H1 (cell line): ENCODE measurements around the gene SZT2. TPM values are rescaled to one million over a fixed set of nuclear protein-coding genes. Genes with fewer than 3 reads are reported as not detected.

Experiments used
- CTCF ChIA-PET: fragments of 300-600 bp; sonication (Branson Sonifier 250); formaldehyde crosslinking; loops from one replicate; lab custom pipeline; 2021; ENCODE audit not compliant: partially characterized antibody; lab: Charles Lee
- POLR2A ChIA-PET: fragments of 300-600 bp; sonication (Branson Sonifier 250); formaldehyde crosslinking; loops from one replicate; lab custom pipeline; 2021; ENCODE audit warnings: inconsistent platforms; ENCODE audit not compliant: partially characterized antibody; lab: Charles Lee
- DNase-seq, 2 experiments: peaks; one replicate each; pipeline versions ENCODE4 v3.0.0 to v3.0.0-alpha.2; 2010 to 2022; ENCODE audit warnings: low spot score in 2 of 2, low read depth in 1 of 2, mixed read lengths in 1 of 2
- FAIRE-seq: peaks from 2 replicates; lab custom pipeline; 2011; peaks lifted over from hg19 to GRCh38; lab: Jason Lieb, UNC
- H2AFZ ChIP-seq: 2 replicates; pipeline ENCODE4 v1.8.1; 2012; ENCODE audit warnings: low read length, inconsistent platforms
- H2AK5ac ChIP-seq: 2 replicates; pipeline ENCODE4 v1.6.1; 2013; ENCODE audit warnings: low read depth, low read length
- H2BK120ac ChIP-seq: replicated peaks from 2 replicates; pipeline ENCODE3; 2013; ENCODE audit warnings: low read depth, low read length, inconsistent platforms
- H2BK12ac ChIP-seq: 2 replicates; pipeline ENCODE4 v1.6.1; 2013; ENCODE audit warnings: low read depth, low read length
- H2BK15ac ChIP-seq: 2 replicates; pipeline ENCODE4 v1.6.1; 2013; ENCODE audit warnings: low read length
- H2BK20ac ChIP-seq: 2 replicates; pipeline ENCODE4 v1.6.1; 2013; ENCODE audit warnings: low read length
- H2BK5ac ChIP-seq: 2 replicates; pipeline ENCODE4 v1.6.1; 2013; ENCODE audit warnings: low read depth, low read length
- H3K14ac ChIP-seq: 2 replicates; pipeline ENCODE4 v1.6.1; 2013; ENCODE audit warnings: inconsistent platforms; ENCODE audit not compliant: insufficient read length
- H3K18ac ChIP-seq: 2 replicates; pipeline ENCODE4 v1.6.1; 2013; ENCODE audit warnings: low read length; ENCODE audit errors: extremely low read depth
- H3K23ac ChIP-seq: 2 replicates; pipeline ENCODE4 v1.6.1; 2013; ENCODE audit warnings: inconsistent platforms; ENCODE audit not compliant: insufficient read length
- H3K23me2 ChIP-seq: 2 replicates; pipeline ENCODE4 v1.6.1; 2013; ENCODE audit warnings: low read depth, low read length
- H3K27ac ChIP-seq: 2 replicates; pipeline ENCODE4 v1.6.1; 2011; ENCODE audit warnings: low read depth, low read length, inconsistent platforms
- H3K27me3 ChIP-seq, 4 experiments: replicated peaks in 1 of 4; 1 replicate in 1 of 4; 2 replicates in 3 of 4; pipeline versions ENCODE4 v1.6.1 to v1.8.1; 2011 to 2013; ENCODE audit warnings: low read length in 3 of 4, mild to moderate bottlenecking in 3 of 4, inconsistent platforms in 2 of 4, mixed read lengths in 2 of 4, moderate library complexity in 1 of 4; ENCODE audit not compliant: control insufficient read depth in 3 of 4, insufficient read depth in 3 of 4; ENCODE audit errors: extremely low read depth in 1 of 4
- H3K36me3 ChIP-seq, 4 experiments: 2 replicates each; pipeline versions ENCODE4 v1.6.1 to v1.8.1; 2011 to 2013; ENCODE audit warnings: mild to moderate bottlenecking in 4 of 4, low read length in 3 of 4, moderate library complexity in 2 of 4, control low read depth in 1 of 4, inconsistent platforms in 1 of 4; ENCODE audit not compliant: insufficient read depth in 4 of 4, control insufficient read depth in 2 of 4
- H3K4ac ChIP-seq: replicated peaks from 2 replicates; pipeline ENCODE3; 2013; ENCODE audit warnings: low read length, low read depth, mixed read lengths, inconsistent platforms; ENCODE audit not compliant: insufficient read length
- H3K4me1 ChIP-seq, 4 experiments: replicated peaks in 1 of 4; 1 replicate in 1 of 4; 2 replicates in 3 of 4; pipeline versions ENCODE4 v1.6.1 to v1.8.1; 2011 to 2013; ENCODE audit warnings: low read length in 3 of 4, inconsistent platforms in 2 of 4, mixed read lengths in 1 of 4; ENCODE audit not compliant: insufficient read depth in 4 of 4, control insufficient read depth in 3 of 4
- H3K4me2 ChIP-seq, 2 experiments: 2 replicates each; pipeline versions ENCODE4 v1.6.1 to v1.8.1; 2011 to 2013; ENCODE audit warnings: low read depth in 2 of 2, low read length in 2 of 2, control low read depth in 1 of 2, inconsistent platforms in 1 of 2, mild to moderate bottlenecking in 1 of 2; ENCODE audit not compliant: insufficient read depth in 1 of 2
- H3K4me3 ChIP-seq, 4 experiments: fragments of 200-600, 300-600 bp in 1 of 4; sonication (generic), shearing (Covaris generic), sonication (Bioruptor Twin) in 1 of 4; 2 replicates each; pipeline versions ENCODE4 v1.5.1 to v1.8.1; 2011 to 2016; ENCODE audit warnings: low read length in 4 of 4, low read depth in 3 of 4, control low read depth in 2 of 4, inconsistent platforms in 2 of 4, mild to moderate bottlenecking in 2 of 4, mixed read lengths in 1 of 4, moderate library complexity in 1 of 4; ENCODE audit not compliant: insufficient read depth in 2 of 4; ENCODE audit errors: extremely low read depth in 1 of 4
- H3K56ac ChIP-seq: replicated peaks from 2 replicates; pipeline ENCODE3; 2013; ENCODE audit warnings: low read depth, mild to moderate bottlenecking, mixed read lengths, low read length, inconsistent platforms; ENCODE audit not compliant: insufficient read length
- H3K79me1 ChIP-seq: 2 replicates; pipeline ENCODE4 v1.6.1; 2013; ENCODE audit warnings: low read depth, low read length, control low read depth
- H3K79me2 ChIP-seq, 2 experiments: 2 replicates each; pipeline versions ENCODE4 v1.6.1 to v1.8.1; 2012 to 2013; ENCODE audit warnings: low read length in 2 of 2, mild to moderate bottlenecking in 2 of 2, inconsistent platforms in 1 of 2; ENCODE audit not compliant: insufficient read depth in 2 of 2, control insufficient read depth in 1 of 2
- H3K9ac ChIP-seq, 4 experiments: replicated peaks in 1 of 4; 1 replicate in 1 of 4; 2 replicates in 3 of 4; pipeline versions ENCODE4 v1.6.1 to v1.8.1; 2011 to 2013; ENCODE audit warnings: low read depth in 3 of 4, low read length in 3 of 4, control low read depth in 2 of 4, mild to moderate bottlenecking in 2 of 4, moderate library complexity in 2 of 4, inconsistent platforms in 1 of 4; ENCODE audit errors: extremely low read depth in 1 of 4
- H3K9me3 ChIP-seq, 2 experiments: 2 replicates each; pipeline versions ENCODE4 v1.6.1 to v1.8.1; 2012 to 2013; ENCODE audit warnings: mild to moderate bottlenecking in 2 of 2, moderate library complexity in 2 of 2, control low read depth in 1 of 2, inconsistent platforms in 1 of 2, low read depth in 1 of 2, low read length in 1 of 2, mixed read lengths in 1 of 2; ENCODE audit not compliant: insufficient read depth in 2 of 2
- H4K20me1 ChIP-seq, 2 experiments: replicated peaks in 1 of 2; 2 replicates each; pipeline versions ENCODE3 to v1.8.1; 2011 to 2013; ENCODE audit warnings: inconsistent platforms in 2 of 2, low read length in 2 of 2, mild to moderate bottlenecking in 1 of 2; ENCODE audit not compliant: insufficient read depth in 2 of 2, control insufficient read depth in 1 of 2
- H4K5ac ChIP-seq: 2 replicates; pipeline ENCODE4 v1.6.1; 2013; ENCODE audit warnings: low read length, low read depth, mixed read lengths, inconsistent platforms; ENCODE audit not compliant: insufficient read length
- H4K8ac ChIP-seq: 2 replicates; pipeline ENCODE4 v1.8.0; 2013; ENCODE audit warnings: mild to moderate bottlenecking, moderate library complexity, low read length, inconsistent platforms; ENCODE audit not compliant: insufficient read depth; ENCODE audit errors: extremely low read depth
- H4K91ac ChIP-seq: replicated peaks from 2 replicates; pipeline ENCODE3; 2013; ENCODE audit warnings: low read length, mixed read lengths, inconsistent platforms; ENCODE audit not compliant: insufficient read length
- BRCA1 ChIP-seq: IDR thresholded peaks from 2 replicates; pipeline ENCODE4 v1.6.1; 2012; ENCODE audit warnings: low read depth, low read length, improper control_type of control experiment
- EP300 ChIP-seq, 2 experiments: IDR thresholded peaks; 1 replicate in 1 of 2; 2 replicates in 1 of 2; pipeline ENCODE4 v1.6.1; 2011 to 2012; ENCODE audit warnings: low read depth in 2 of 2, low read length in 2 of 2, mild to moderate bottlenecking in 2 of 2, borderline replicate concordance in 1 of 2, inconsistent platforms in 1 of 2, moderate library complexity in 1 of 2
- HDAC2 ChIP-seq, 2 experiments: fragments of 300-600 bp in 1 of 2; sonication (generic) in 1 of 2; IDR thresholded peaks; 2 replicates each; pipeline ENCODE4 v1.6.1; 2011 to 2012; ENCODE audit warnings: low read depth in 2 of 2, low read length in 2 of 2, mild to moderate bottlenecking in 2 of 2, moderate library complexity in 2 of 2, borderline replicate concordance in 1 of 2, inconsistent platforms in 1 of 2
- NRF1 ChIP-seq: IDR thresholded peaks from 2 replicates; pipeline ENCODE4 v1.6.1; 2011; ENCODE audit warnings: mild to moderate bottlenecking, low read depth, low read length, improper control_type of control experiment
- PHF8 ChIP-seq: fragments of 200-600 bp; sonication (generic); conservative IDR thresholded peaks from 2 replicates; pipeline ENCODE4 v1.7.1; 2012; ENCODE audit warnings: low read depth, mild to moderate bottlenecking, inconsistent platforms, low read length, moderate library complexity
- POLR2AphosphoS5 ChIP-seq: IDR thresholded peaks from 2 replicates; pipeline ENCODE4 v1.6.1; 2011; ENCODE audit warnings: low read depth, low read length
- POU5F1 ChIP-seq: IDR thresholded peaks from 2 replicates; pipeline ENCODE4 v1.6.1; 2011; ENCODE audit warnings: low read depth, mild to moderate bottlenecking, low read length, moderate library complexity
- RBBP5 ChIP-seq: IDR thresholded peaks from 2 replicates; pipeline ENCODE4 v1.7.1; 2012; ENCODE audit warnings: low read depth, mild to moderate bottlenecking, inconsistent platforms, low read length, moderate library complexity, borderline replicate concordance
- SRF ChIP-seq: IDR thresholded peaks from 2 replicates; pipeline ENCODE4 v1.6.1; 2011; ENCODE audit warnings: mild to moderate bottlenecking, low read depth, low read length, moderate library complexity
- WGBS, 2 experiments: shearing (Covaris generic) in 1 of 2; methylation state at CpG; one replicate each; pipeline versions ENCODE4 v1.1.6 to v1.1.7; 2013 to 2015; ENCODE audit warnings: low lambda C conversion rate in 2 of 2, mixed read lengths in 2 of 2, inconsistent platforms in 1 of 2, low coverage in 1 of 2, missing lambda C conversion rate in 1 of 2; ENCODE audit not compliant: insufficient replicate concordance in 2 of 2, insufficient coverage in 1 of 2, insufficient read length in 1 of 2; ENCODE audit errors: extremely low coverage in 1 of 2, missing lambda C conversion rate in 1 of 2; 5-methylcytosine and 5-hydroxymethylcytosine counted together
- polyA plus RNA-seq, 7 experiments: library from polyadenylated mRNA; depleted of rRNA in 3 of 7; stranded (reverse) in 5 of 7; unstranded in 2 of 7; fragments of >200 nt in 5 of 7; fragments of 200-250 nt in 2 of 7; gene quantifications; 1 replicate in 5 of 7; 2 replicates in 1 of 7; 4 replicates in 1 of 7; pipeline versions ENCODE4 v1.2.1 to v1.2.3, GENCODE V29; 2011 to 2013; ENCODE audit warnings: missing spikeins in 2 of 7, mixed read lengths in 2 of 7
- total RNA-seq: library from RNA; stranded (reverse); fragmentation: NEBNext Ultra II Directional; extraction: Animal tissue kit (Norgen Biotek cat#: 25700); gene quantifications from 2 replicates; pipeline ENCODE4 v1.2.1, GENCODE V29; 2021
- TF ChIP-seq, protein P1 (sequence below), 3 experiments: IDR thresholded peaks; 1 replicate in 2 of 3; 2 replicates in 1 of 3; pipeline versions ENCODE4 v1.5.1 to v1.6.1; 2011; ENCODE audit warnings: low read length in 3 of 3, mild to moderate bottlenecking in 3 of 3, inconsistent platforms in 2 of 3, low read depth in 1 of 3, moderate library complexity in 1 of 3; ENCODE audit not compliant: insufficient read depth in 1 of 3; ENCODE audit errors: control extremely low read depth in 1 of 3

The SZT2 gene
- total and polyA plus RNA-seq, 2 of the 8 experiments (the other 6 are each of a cell fraction or from before 2014, with no cell fraction given), result 4.7 to 12.9 TPM

DNA sequence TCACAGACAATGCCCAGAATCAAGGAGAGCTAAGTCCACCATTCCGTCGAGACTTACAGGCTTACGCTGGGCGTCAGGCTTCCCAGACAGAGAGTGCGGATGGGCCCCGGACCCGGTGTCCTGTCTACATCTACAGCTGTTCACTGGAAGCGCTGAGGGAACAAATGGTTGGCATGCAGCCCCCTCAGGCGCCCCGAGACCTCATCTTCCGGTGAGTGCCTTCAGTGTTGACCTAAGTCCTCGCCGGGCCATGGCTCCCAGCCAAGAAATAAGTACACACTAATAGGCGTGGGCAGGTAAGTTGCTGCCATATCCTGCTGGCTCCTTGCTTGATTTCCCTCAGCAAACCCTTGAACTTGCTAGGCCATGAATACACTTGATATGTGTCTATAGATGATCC, 37.8 kb downstream of the SZT2 start:
- Histone ChIP-seq H3K9me3 (no peaks in the 10 kb centered on the region), H3K4me3 (no peak overlapping the region), H4K8ac (no peak overlapping the region), H3K18ac (no peak overlapping the region), H2BK15ac (no peak overlapping the region), H2BK120ac (no peak overlapping the region), H4K91ac (no peak overlapping the region), H3K14ac (no peak overlapping the region), H2AK5ac (no peak overlapping the region), H3K4ac (no peak overlapping the region), H3K79me2 (no peaks in the 10 kb centered on the region), H3K4me1 (peaks cover 0 to 4% (median 2%) of the 10 kb centered on the region in 4 experiments; a peak in 4 of 7 replicates), H3K9ac (no peak overlapping the region), H3K4me2 (no peak overlapping the region), H3K27ac (no peak overlapping the region), H4K20me1 (no peaks in the 10 kb centered on the region), H3K23me2 (peaks cover 2% of the 10 kb centered on the region; the same call in 1 of the 2 replicates), H3K36me3 (peaks cover 0 to 50% (median 28%) of the 10 kb centered on the region in 4 experiments), H3K56ac (no peak overlapping the region), H3K23ac (no peak overlapping the region), H2BK5ac (no peak overlapping the region), H4K5ac (no peak overlapping the region), H3K27me3 (no peaks in the 10 kb centered on the region), H3K79me1 (no peaks in the 10 kb centered on the region), H2AFZ (no peak overlapping the region), H2BK12ac (no peak overlapping the region), H2BK20ac (no peak overlapping the region)
- 95% methylated on average over 14 of the region's 14 CpGs; no CpG with 5 or more reads in 1 of the 2 experiments for whole genome bisulfite sequencing, 2 experiments
- ChIA-PET POLR2A (interaction anchor here (0.6 to 1.4 kb wide), 4 partner anchors 13 to 432 kb away, joined by 3 to 6 read pairs (median 3); no protein-coding TSS in a partner anchor), CTCF (interaction anchor here (0.6 to 1.6 kb wide), 4 partner anchors 10 to 200 kb away, joined by 3 to 5 read pairs (median 3); no protein-coding TSS in a partner anchor)
- FAIRE-seq, result no peak
- no peak for DNase-seq
- TF ChIP-seq POLR2AphosphoS5 (no peak), HDAC2 (IDR thresholded peaks at IDR 0.05; ENCODE audit: borderline replicate concordance in 1 of 2, low read depth in 2 of 2, low read length in 2 of 2) (no peak), SRF (no peak), NRF1 (no peak), RBBP5 (no peak), PHF8 (no peak), EP300 (IDR thresholded peaks at IDR 0.05; ENCODE audit: borderline replicate concordance in 1 of 2, low read depth in 2 of 2, low read length in 2 of 2) (no peak), POU5F1 (no peak), BRCA1 (no peak)
- TF ChIP-seq, protein P1, sequence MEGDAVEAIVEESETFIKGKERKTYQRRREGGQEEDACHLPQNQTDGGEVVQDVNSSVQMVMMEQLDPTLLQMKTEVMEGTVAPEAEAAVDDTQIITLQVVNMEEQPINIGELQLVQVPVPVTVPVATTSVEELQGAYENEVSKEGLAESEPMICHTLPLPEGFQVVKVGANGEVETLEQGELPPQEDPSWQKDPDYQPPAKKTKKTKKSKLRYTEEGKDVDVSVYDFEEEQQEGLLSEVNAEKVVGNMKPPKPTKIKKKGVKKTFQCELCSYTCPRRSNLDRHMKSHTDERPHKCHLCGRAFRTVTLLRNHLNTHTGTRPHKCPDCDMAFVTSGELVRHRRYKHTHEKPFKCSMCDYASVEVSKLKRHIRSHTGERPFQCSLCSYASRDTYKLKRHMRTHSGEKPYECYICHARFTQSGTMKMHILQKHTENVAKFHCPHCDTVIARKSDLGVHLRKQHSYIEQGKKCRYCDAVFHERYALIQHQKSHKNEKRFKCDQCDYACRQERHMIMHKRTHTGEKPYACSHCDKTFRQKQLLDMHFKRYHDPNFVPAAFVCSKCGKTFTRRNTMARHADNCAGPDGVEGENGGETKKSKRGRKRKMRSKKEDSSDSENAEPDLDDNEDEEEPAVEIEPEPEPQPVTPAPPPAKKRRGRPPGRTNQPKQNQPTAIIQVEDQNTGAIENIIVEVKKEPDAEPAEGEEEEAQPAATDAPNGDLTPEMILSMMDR (IDR thresholded peaks at IDR 0.05; ENCODE audit: control extremely low read depth in 1 of 3, insufficient read depth in 1 of 3, low read depth in 1 of 3, low read length in 3 of 3), result no peak
